ENCODE data around the gene ZIC2. TPM values are rescaled to one million over a fixed set of nuclear protein-coding genes. Genes with fewer than 3 reads are reported as not detected.

Gene ZIC2
- total RNA-seq, 1 experiment from 2014 or later = 426 TPM

GRCh38 chr13:99955747-99956472 lies 25.7 kb upstream of the ZIC2 start:
- WGBS (ENCODE audit: extremely low coverage, insufficient read length, low lambda C conversion rate) = no CpG with 5 or more reads among the region's 57 CpGs
- Histone ChIP-seq H2BK120ac (ENCODE audit: low read depth, low read length, poor library complexity, severe bottlenecking) (no peak overlapping the region), H4K20me1 (ENCODE audit: control insufficient read depth, insufficient read depth, insufficient read length) (no peaks in the 10 kb centered on the region), H3K4me2 (ENCODE audit: insufficient read depth, insufficient read length, low read length) (peak overlapping the region; percentile 87), H3K9me3 (ENCODE audit: control insufficient read depth, low read depth, low read length) (no peaks in the 10 kb centered on the region), H2AK5ac (ENCODE audit: insufficient read length, low read length) (no peak overlapping the region), H2BK12ac (ENCODE audit: insufficient read length, low read depth, low read length) (no peak overlapping the region), H2BK5ac (ENCODE audit: insufficient read length, low read length) (no peak overlapping the region), H3K9ac (ENCODE audit: extremely low read depth, insufficient read length, low read length) (peak overlapping the region; percentile 10), H4K8ac (replicated peaks; ENCODE audit: insufficient read length, low read depth, low read length) (no peak overlapping the region), H3K27me3 (ENCODE audit: insufficient read depth, low read length) (peaks cover 32% of the 10 kb centered on the region; the same call in 1 of the 2 replicates), H3K79me1 (ENCODE audit: insufficient read depth, low read depth, low read length, poor library complexity, severe bottlenecking) (no peaks in the 10 kb centered on the region), H2BK20ac (ENCODE audit: low read depth, low read length, poor library complexity, severe bottlenecking) (no peak overlapping the region), H3T11ph (ENCODE audit: low read length) (no peak overlapping the region), H3K27ac (ENCODE audit: insufficient read length, low read depth, low read length) (no peak overlapping the region), H3K4ac (ENCODE audit: low read depth, low read length) (no peak overlapping the region), H2AFZ (ENCODE audit: low read length) (no peak overlapping the region), H3K23me2 (ENCODE audit: insufficient read length, low read depth, low read length, poor library complexity, severe bottlenecking) (peaks cover 42% of the 10 kb centered on the region), H3K79me2 (ENCODE audit: insufficient read depth, low read length) (no peaks in the 10 kb centered on the region), H3K23ac (ENCODE audit: insufficient read length, low read depth, low read length) (no peak overlapping the region), H3K14ac (ENCODE audit: insufficient read depth, low read length) (peak overlapping the region; percentile 75), H3K4me1 (ENCODE audit: insufficient read depth, low read length) (peaks cover 4% of the 10 kb centered on the region; the same call in 1 of the 2 replicates), H4K5ac (ENCODE audit: insufficient read length, low read depth, low read length) (no peak overlapping the region), H3K56ac (ENCODE audit: insufficient read length, low read depth, low read length) (no peak overlapping the region), H2BK15ac (ENCODE audit: low read depth, low read length) (no peak overlapping the region), H3K18ac (ENCODE audit: insufficient read length, low read depth, low read length) (peak overlapping the region; percentile 15), H4K91ac (ENCODE audit: insufficient read length, low read depth, low read length) (no peak overlapping the region)
- DNase-seq = peak; percentile 47
- Mint-ChIP-seq H3K27me3 (ENCODE audit: low read depth) (peaks cover 94% of the 10 kb centered on the region), H3K27ac (peak overlapping the region in 1 of 3 experiments; percentile 65; a peak in 3 of 7 replicates), H3K4me1 (peaks cover 43 to 48% of the 10 kb centered on the region in 2 experiments), H3K4me3 (peak overlapping the region; percentile 73 to 89), H3K9me3 (no peaks in the 10 kb centered on the region), H3K36me3 (ENCODE audit: insufficient read depth in 1 of 3, low read depth in 3 of 3) (no peaks in the 10 kb centered on the region; a peak in 2 of 7 replicates)
- no peak for TF ChIP-seq CTCF (conservative IDR thresholded peaks at IDR 0.05)

Measured in H9 (cell line).